ENCODE results near the gene CNN1.

CNN1 gene

GRCh38 chr19:11538232-11539036 lies at the start of gene CNN1:
Gene CNN1, plus strand, starts transcription at chr19:11538851. Its CDS starts 77 bp downstream, at chr19:11538928.
- no peak for DNase-seq

GRCh38 chr19:11489378-11489777 lies 49.3 kb upstream of the CNN1 start:
- DNase-seq: no peak

- no peak for DNase-seq
Observed at GRCh38 chr19:11494634-11495285, 43.9 kb upstream of the CNN1 start.

GRCh38 chr19:11495481-11495880 lies 43.2 kb upstream of the CNN1 start:
- DNase-seq: no peak

- no peak for DNase-seq
Observed at GRCh38 chr19:11495885-11496284, 42.8 kb upstream of the CNN1 start.

GRCh38 chr19:11496391-11497163 lies 42.1 kb upstream of the CNN1 start:
- DNase-seq: peak; percentile 73

DNA sequence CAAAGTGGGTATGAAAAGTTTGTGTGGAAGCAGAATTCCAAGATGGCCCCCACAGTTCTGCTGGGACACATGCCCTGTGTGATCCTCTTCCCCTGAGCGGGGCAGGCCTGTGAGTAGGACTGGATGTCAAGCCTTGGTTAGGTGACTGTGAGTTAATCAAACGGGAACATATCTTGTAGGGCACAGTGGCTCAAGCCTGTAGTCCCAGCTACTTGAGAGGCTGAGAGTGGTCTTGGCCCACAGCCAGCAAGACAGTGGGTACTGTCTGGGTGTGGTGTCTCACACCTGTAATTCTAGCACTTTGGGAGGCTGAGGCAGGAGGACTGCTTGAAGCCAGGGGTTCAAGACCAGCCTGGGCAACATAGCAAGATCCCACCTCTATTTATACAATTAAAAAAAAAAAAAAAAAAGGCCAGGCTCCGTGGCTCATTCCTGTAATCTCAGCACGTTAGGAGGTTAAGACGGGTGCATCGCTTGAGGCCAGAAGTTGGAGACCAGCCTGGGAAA lies 39.4 kb upstream of the CNN1 start:
- no peak for DNase-seq

- no peak for DNase-seq
Observed at GRCh38 chr19:11499890-11500420, 38.7 kb upstream of the CNN1 start.

GRCh38 chr19:11504502-11505031 lies 34.1 kb upstream of the CNN1 start:
- no peak for DNase-seq

- DNase-seq: peak; percentile 97
Observed at GRCh38 chr19:11505032-11505503, 33.6 kb upstream of the CNN1 start.

DNA sequence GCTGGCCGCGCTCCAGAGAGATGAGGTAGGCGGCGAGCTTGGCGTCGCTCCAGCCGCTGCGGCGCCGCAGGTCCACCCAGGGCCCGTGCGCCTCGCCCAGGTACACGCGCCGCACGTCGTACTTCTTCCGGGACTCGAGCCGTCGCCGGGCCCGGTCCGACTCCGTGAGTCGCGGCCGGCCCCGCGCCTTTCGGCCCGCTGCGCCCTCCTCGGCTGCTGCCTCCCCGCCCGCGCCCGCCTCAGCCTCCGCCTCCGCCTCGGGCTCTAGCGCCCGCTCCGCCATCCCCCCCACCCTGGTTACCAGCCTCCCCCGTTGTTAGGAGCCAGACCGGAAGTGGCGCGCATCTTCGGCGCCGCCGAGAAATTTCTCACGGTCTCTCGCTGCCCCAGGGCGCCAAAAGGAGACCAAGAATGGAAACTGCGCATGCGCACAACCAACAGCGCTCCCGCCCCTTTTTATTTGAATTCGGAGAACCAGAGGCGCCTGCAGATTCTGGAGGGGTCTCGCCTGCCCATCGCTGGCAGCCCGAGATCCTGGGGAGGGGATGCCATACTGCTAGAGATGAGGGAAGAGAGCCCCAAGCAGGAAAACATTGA lies 33.0 kb upstream of the CNN1 start, which contains the start of gene ZNF653:
Gene ZNF653, minus strand, starts transcription at position 336 of the 597 bp plus-strand sequence. Its CDS starts 53 bp downstream, at position 283.
- DNase-seq: peak; percentile 96

DNA sequence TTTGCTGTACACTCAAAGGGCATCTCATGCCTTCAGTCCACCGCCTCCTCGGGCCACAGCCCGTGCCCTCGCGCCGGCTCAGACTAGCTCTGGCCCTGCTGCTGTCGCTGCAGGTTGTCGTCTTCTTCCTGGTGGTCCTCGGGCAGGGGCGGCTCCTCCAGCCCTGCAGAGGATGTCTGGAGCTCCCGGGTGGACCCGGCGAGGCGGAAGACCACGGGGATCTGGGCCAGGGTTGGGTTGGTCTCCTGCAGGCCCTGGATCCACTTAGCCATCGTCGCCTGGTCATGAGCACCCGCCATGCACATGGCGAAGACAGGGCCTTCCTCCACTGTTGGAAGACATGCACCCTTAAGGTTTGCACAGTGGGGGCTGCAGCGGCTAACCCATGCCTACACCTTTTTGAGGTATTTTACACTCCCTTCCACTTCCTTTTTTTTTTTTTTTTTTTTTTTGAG lies 32.5 kb upstream of the CNN1 start:
- DNase-seq: no peak

GRCh38 chr19:11506967-11507366 lies 31.7 kb upstream of the CNN1 start:
- DNase-seq: no peak

GRCh38 chr19:11507370-11508078 lies 31.1 kb upstream of the CNN1 start:
- no peak for DNase-seq

- no peak for DNase-seq
Observed at GRCh38 chr19:11510444-11510843, 28.2 kb upstream of the CNN1 start.

DNA sequence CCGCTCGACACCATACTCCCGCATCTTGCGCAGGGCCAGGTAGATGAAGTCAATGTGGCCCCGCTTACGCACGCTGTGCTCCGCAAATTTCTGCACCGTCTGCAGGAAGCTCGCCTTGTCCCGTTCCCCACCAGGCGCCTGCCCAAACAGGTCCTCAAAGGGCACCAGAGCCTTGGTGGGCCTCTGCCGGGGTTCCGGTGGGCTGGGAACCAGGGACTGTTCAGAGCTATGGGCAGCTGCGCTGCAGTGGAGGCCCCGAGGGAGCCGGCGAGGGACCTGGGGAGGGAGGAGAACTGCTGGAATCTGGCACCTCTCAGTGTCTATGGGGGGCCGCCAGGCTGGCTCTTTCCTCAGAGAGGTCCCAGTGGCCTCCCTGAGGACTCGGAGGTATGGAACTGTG lies 24.7 kb upstream of the CNN1 start:
- DNase-seq: no peak

DNA sequence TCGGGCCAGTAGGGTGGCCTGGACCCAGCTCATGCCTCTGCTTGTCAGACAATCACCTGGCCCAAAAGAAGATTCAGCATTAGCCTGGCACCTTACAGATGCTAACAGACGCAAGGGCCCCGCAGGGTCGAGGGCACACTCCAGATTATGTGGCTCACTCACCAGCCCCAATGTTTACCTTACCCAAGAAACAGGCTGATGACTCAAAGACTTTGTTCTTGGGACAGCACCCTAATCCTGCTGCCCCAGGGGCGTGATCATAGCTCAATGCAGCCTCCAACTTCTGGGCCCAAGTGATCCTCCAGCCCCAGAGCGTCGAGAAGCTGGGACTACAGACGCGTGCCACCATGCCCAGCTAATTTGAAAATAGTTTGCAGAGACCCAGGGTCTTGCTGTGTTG lies 19.5 kb upstream of the CNN1 start:
- DNase-seq: no peak

DNA sequence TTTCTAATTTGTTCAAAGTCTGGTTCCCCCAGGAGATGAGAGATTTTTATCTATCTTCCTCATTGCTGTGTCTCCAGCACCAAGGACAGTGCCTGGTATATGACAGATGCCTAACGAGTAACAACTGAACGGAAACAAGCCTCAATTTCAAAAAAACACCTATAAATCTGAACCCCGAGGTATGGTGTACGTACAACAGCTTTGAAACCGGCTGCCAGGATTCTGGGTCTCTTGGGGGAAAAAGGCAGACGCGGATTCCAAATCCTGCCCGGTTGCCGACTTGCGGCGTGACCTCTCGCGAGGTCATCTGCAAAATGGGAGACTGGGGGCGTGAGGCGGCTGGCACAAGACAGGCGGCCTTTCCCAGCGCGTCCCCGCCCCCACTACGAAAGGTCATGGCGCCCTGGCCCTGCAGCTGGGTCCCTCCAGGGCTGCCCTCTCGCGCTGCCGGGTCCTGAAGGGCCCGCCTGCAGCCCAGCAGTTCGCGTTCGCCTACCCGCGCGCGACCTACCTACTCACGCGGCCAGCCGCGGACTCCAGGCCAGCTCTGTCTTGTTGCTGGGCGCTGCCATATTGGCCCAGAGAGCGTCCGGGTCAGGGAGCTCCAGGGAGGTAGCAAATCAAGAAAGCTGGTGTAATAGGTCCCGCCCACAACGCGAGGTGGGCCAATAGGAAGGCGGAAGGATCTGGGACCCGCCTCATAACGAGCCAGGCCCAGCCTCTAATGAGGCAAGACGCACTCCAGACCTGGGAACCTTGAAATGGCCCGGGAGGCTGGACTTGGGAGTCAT lies 9.9 kb upstream of the CNN1 start, which contains the start of gene ECSIT:
Gene ECSIT, minus strand, starts transcription at position 584 of the 791 bp plus-strand sequence. CDS start 9,964 bp downstream, outside the sequence.
- peak; percentile 96 for DNase-seq

GRCh38 chr19:11530432-11530831 lies 8.2 kb upstream of the CNN1 start:
- peak; percentile 74 for DNase-seq

DNA sequence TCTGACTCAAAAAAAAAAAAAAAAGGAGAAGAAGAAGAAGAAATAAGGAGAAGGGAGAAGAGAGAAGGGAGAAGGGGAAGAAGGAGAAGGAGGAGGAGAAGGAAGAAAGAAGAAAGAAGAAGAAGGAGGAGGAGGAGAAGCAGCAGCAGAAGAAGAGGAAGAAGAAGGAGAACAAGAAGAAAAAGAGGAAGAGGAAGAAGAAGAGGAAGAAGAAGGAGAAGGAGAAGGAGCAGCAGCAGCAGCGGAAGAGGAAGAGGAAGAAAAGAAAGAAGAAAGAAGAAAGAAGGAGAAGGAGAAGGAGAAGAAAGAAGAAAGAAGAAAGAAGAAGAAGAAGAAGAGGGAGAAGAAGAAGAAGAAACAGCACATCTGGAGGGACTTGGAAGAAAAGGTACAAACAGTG lies 4.1 kb upstream of the CNN1 start:
- no peak for DNase-seq
